CD4-positive, CD25-positive, alpha-beta regulatory T cell (primary cell): Measurements from ENCODE around the gene PPP2R5D. TPM values are rescaled to one million over a fixed set of nuclear protein-coding genes. Genes with fewer than 3 reads are reported as not detected.

Source experiments
- ATAC-seq, 2 donors: fragments of 150-1000 bp; cut with Tn5 transposase; one replicate each; pipeline ENCODE4 v1.10.0; 2021; ENCODE audit warnings: low read depth in 2 of 2, moderate number of reproducible peaks in 2 of 2, moderate library complexity in 1 of 2
- DNase-seq, 3 donors: peaks; one replicate each; pipeline versions ENCODE4 v3.0.0 to v3.0.0-alpha.2; 2012 to 2022; ENCODE audit warnings: mixed read lengths in 1 of 3
- H3K27ac ChIP-seq: one replicate; pipeline ENCODE4 v1.7.0; 2013; ENCODE audit warnings: mild to moderate bottlenecking, low read length; ENCODE audit not compliant: insufficient read depth, poor library complexity, severe bottlenecking
- H3K27me3 ChIP-seq: one replicate; pipeline ENCODE4 v1.7.0; 2013; ENCODE audit warnings: low read length; ENCODE audit not compliant: control insufficient read depth, insufficient read depth
- H3K36me3 ChIP-seq: one replicate; pipeline ENCODE4 v1.7.0; 2013; ENCODE audit warnings: mild to moderate bottlenecking, low read length, moderate library complexity; ENCODE audit not compliant: control insufficient read depth, insufficient read depth
- H3K4me1 ChIP-seq: 2 replicates; pipeline ENCODE4 v1.7.0; 2013; ENCODE audit warnings: mild to moderate bottlenecking, low read length; ENCODE audit not compliant: insufficient read depth, control insufficient read depth, poor library complexity, severe bottlenecking
- H3K4me3 ChIP-seq: one replicate; pipeline ENCODE4 v1.7.0; 2013; ENCODE audit warnings: low read depth, mild to moderate bottlenecking, low read length, moderate library complexity
- H3K9me3 ChIP-seq, 2 experiments: 1 replicate in 1 of 2; 2 replicates in 1 of 2; pipeline ENCODE4 v1.7.0; 2013; ENCODE audit warnings: low read length in 2 of 2, mild to moderate bottlenecking in 1 of 2, moderate library complexity in 1 of 2; ENCODE audit not compliant: control insufficient read depth in 2 of 2
- H3K27ac Mint-ChIP-seq, 3 donors: one replicate each; pipeline ENCODE4 v1.8.0; 2020 to 2022; ENCODE audit warnings: mild to moderate bottlenecking in 3 of 3, mixed read lengths in 3 of 3, moderate library complexity in 2 of 3
- H3K27me3 Mint-ChIP-seq: one replicate; pipeline ENCODE4 v1.8.0; 2022; ENCODE audit warnings: mild to moderate bottlenecking, mixed read lengths
- H3K36me3 Mint-ChIP-seq: one replicate; pipeline ENCODE4 v1.8.0; 2020; ENCODE audit warnings: mixed read lengths
- H3K4me1 Mint-ChIP-seq, 4 donors: one replicate each; pipeline ENCODE4 v1.8.0; 2020 to 2022; ENCODE audit warnings: mixed read lengths in 4 of 4, mild to moderate bottlenecking in 1 of 4
- H3K4me3 Mint-ChIP-seq, 4 donors: one replicate each; pipeline ENCODE4 v1.8.0; 2020 to 2022; ENCODE audit warnings: mild to moderate bottlenecking in 4 of 4, mixed read lengths in 4 of 4, moderate library complexity in 3 of 4
- H3K9me3 Mint-ChIP-seq, 7 donors: one replicate each; pipeline ENCODE4 v1.8.0; 2020 to 2022; ENCODE audit warnings: mixed read lengths in 7 of 7, mild to moderate bottlenecking in 3 of 7, moderate library complexity in 2 of 7
- polyA plus RNA-seq, 4 donors: library from polyadenylated mRNA; unstranded; fragments of 300-500 nt; fragmentation: Illumina TruSeq; gene quantifications; one replicate each; pipeline ENCODE4 v1.2.3, GENCODE V29; 2021
- total RNA-seq: library from RNA; stranded (reverse); gene quantifications from one replicate; pipeline ENCODE4 v1.2.3, GENCODE V29; 2022

PPP2R5D gene
- total and polyA plus RNA-seq, 5 donors from 2014 or later: 23.0 to 35.4 (median 26.3) TPM

DNA sequence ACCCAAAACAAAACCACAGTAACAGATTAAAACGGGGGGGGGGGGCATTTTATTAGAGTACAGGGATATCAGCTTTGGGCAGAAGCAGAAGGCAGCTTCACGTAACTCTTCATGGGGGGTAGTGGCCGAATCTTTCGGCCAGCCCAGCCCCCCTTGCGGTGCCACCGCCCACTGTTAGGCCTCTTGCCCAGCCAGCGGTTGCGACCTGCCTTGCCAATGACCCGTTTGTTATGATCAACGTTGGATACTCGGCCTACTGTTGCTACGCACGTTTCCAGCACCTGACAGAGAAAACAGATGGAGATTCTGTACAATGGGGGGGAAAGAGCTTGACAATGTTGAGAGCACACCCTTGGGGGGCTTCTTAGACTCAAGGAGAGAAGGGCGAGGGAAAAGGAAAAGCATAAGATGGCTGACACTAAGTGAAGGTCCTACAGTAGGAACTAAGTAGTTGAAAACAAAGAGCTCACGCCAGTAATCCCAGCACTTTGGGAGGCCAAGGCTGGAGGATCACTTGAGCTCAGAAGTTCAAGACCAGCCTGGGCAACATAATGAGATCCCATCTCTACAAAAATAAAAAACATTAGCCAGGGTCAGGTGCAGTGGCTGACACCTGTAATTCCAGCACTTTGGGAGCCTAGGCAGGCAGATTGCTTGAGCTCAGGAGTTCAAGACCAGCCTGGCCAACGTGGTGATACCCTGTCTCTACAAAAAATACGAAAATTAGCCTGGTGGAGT, 70.0 kb downstream of the PPP2R5D start:
- Histone ChIP-seq H3K27me3 (no peaks in the 10 kb centered on the region), H3K4me3 (peak overlapping the region; percentile 84), H3K4me1 (peaks cover 34% of the 10 kb centered on the region), H3K27ac (peak overlapping the region; percentile 86), H3K36me3 (peaks cover 13% of the 10 kb centered on the region), H3K9me3 (no peaks in the 10 kb centered on the region)
- Mint-ChIP-seq H3K9me3 (no peaks in the 10 kb centered on the region), H3K4me3 (peak overlapping the region; percentile 93 to 98 (median 96)), H3K27me3 (no peaks in the 10 kb centered on the region), H3K4me1 (peaks cover 0 to 64% (median 42%) of the 10 kb centered on the region in 4 donors), H3K36me3 (peaks cover 23% of the 10 kb centered on the region), H3K27ac (peak overlapping the region; percentile 96 to 100 (median 97))
- ATAC-seq (no peak), DNase-seq (no peak)

DNA sequence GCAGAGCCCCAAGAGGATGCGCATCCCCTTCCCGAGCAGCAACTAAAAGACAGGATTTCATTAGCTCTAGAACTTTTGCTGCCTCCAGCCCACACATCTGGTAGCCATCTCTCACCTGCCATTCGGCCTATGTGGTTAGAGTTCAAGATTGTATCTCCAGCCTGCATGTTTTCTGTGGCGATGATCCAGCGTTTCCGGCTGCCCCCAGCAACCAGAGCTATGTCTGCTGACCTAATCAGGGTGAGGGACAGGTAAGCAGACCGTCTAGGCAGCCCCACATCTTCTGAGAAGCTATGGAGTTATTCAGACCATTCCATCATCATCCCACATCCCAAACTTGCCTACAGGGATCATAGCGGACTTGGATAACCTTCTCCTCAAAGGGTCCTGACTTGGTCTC, 71.6 kb downstream of the PPP2R5D start:
- DNase-seq (no peak), ATAC-seq (no peak)
- H3K27ac ChIP-seq: no peak overlapping the region
- peaks cover 39% of the 10 kb centered on the region for H3K4me1 ChIP-seq
- H3K27me3 ChIP-seq: no peaks in the 10 kb centered on the region
- no peak overlapping the region for H3K4me3 ChIP-seq
- H3K4me1 Mint-ChIP-seq: peaks cover 4 to 74% (median 47%) of the 10 kb centered on the region in 4 donors
- no peaks in the 10 kb centered on the region for H3K9me3 ChIP-seq
- no peak overlapping the region for H3K27ac Mint-ChIP-seq
- no peaks in the 10 kb centered on the region for H3K27me3 Mint-ChIP-seq
- H3K9me3 Mint-ChIP-seq: no peaks in the 10 kb centered on the region
- H3K4me3 Mint-ChIP-seq: peak overlapping the region; percentile 19 to 98 (median 63)
- H3K36me3 Mint-ChIP-seq: peaks cover 14% of the 10 kb centered on the region
- peaks cover 5% of the 10 kb centered on the region for H3K36me3 ChIP-seq

DNA sequence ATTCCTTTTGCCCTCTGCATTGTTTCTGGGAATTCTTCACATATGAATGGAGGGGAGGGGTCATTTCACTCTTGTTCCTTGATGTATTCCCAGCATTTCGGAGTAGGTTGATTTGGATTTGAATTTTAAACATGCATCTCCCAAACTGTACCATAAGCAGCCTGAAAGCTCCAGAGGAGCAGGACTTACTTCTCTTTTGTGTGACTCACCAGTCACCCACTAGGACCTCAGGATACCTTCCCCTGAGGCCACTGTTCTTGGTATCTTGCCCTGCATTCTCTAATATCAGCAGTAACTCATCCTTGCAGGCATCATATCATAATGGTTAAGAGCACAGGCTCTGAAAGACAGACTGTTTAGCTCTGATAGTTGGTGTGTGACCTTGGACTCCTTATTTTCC, 74.2 kb downstream of the PPP2R5D start:
- peaks cover 5% of the 10 kb centered on the region for H3K36me3 ChIP-seq
- Mint-ChIP-seq H3K27ac (peak overlapping the region; percentile 96 to 99 (median 98)), H3K9me3 (no peaks in the 10 kb centered on the region), H3K4me3 (peak overlapping the region; percentile 95 to 99 (median 96)), H3K36me3 (peaks cover 19% of the 10 kb centered on the region), H3K4me1 (peaks cover 7 to 64% (median 32%) of the 10 kb centered on the region in 4 donors), H3K27me3 (peaks cover 4% of the 10 kb centered on the region)
- no peak for ATAC-seq
- DNase-seq: no peak
- H3K9me3 ChIP-seq: no peaks in the 10 kb centered on the region
- H3K4me1 ChIP-seq: peaks cover 29% of the 10 kb centered on the region
- peak overlapping the region; percentile 84 for H3K27ac ChIP-seq
- H3K27me3 ChIP-seq: no peaks in the 10 kb centered on the region
- peak overlapping the region; percentile 98 for H3K4me3 ChIP-seq

DNA sequence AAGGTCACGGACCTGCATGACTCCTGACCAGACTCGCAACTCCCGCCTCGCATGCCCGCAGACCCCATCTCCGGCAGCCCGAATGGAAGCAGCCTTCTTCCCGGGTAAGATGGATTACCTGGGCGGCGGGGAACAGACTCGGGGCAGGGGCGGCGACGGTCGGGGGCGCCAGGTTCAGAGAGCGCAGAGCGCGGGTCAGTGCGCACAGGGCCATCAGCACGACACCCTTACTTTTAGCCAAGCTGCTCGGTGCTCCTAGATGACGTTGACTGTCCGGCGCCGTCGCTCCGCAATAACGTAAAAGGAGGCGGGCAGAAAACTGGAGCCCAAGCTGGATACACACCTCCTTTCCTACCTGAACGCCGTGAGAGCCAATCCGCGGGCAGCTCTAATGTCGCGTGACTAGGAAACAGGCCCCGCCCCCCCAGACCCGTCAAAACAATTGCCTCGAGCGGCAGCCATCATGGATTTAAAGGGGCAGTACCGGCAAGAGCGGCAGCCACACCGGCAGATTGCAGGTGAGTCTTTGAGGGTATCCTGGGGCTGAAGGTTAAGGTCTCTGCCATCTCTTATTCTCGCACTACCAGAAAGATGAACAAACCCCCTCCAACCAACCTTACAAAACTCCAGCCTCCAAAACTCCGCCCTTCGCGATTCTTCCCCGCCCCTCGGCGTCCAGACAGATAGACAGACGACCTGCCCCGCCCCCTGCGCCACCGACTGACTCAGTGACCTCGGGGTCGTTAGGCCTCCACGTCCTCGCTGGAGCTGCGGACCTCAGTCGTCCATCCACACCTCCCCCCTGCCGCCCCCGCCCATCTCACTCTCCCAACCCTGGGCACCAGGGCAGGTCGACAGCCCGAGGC, 75.0 kb downstream of the PPP2R5D start, which contains the start of the genes KLC4 and MRPL2:
Gene KLC4, plus strand, starts transcription at position 464 of the 866 bp plus-strand sequence. CDS start 1,705 bp downstream, outside the sequence.
Gene MRPL2, minus strand, starts transcription at position 267 of the 866 bp plus-strand sequence. Its CDS starts 53 bp downstream, at position 214.
- Histone ChIP-seq H3K4me3 (peak within 1 kb of the TSS; percentile 98), H3K27me3 (no peaks in the 10 kb centered on the region), H3K9me3 (no peaks in the 10 kb centered on the region), H3K27ac (peak within 1 kb of the TSS; percentile 84), H3K36me3 (peaks cover 8% of the 10 kb centered on the region), H3K4me1 (peaks cover 22% of the 10 kb centered on the region)
- Mint-ChIP-seq H3K27ac (peak within 1 kb of the TSS; percentile 96 to 99 (median 98)), H3K4me3 (peak within 1 kb of the TSS; percentile 95 to 99 (median 96)), H3K9me3 (no peaks in the 10 kb centered on the region), H3K36me3 (peaks cover 25% of the 10 kb centered on the region), H3K27me3 (peaks cover 4% of the 10 kb centered on the region), H3K4me1 (peaks cover 7 to 57% (median 28%) of the 10 kb centered on the region in 4 donors)
- DNase-seq (peak; percentile 97 to 99 (median 97)), ATAC-seq (peak; percentile 96 to 97)

DNA sequence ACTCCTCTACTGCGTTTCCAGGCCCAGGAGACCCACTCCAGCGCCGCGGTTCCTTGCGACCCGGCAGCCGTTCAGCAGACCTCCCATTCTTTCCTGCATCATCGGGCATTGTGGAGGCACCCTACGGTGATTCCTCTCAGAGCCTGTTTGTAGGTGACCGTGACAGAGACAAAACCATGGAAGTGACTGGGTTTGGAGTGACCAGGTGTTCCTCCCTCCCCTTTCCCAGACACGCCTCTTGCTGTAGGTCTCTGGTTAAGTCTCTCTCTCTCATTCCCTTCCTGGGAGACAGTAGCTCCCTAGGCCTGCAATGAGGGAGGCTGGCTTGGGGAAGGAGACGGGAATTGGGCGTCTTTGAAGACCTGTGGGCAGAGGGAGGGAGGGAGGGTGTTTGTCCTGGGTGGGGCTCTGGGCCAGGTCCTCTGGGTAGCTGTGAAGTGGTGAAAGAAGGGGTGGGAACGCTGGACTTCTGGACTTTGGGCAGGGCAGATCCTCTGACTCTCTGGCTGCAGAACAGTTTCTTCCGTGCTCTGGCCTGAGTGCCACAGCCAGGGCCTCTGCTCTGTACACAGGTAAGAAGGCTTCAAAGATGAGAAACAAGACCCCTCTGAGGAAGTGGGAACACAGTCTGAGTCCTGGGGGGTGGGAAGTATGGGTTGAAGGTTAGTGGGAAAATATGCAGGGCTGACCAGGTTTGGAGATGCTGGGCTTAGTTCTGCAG, 75.8 kb downstream of the PPP2R5D start:
- Mint-ChIP-seq H3K4me1 (peaks cover 7 to 56% (median 27%) of the 10 kb centered on the region in 4 donors), H3K9me3 (no peaks in the 10 kb centered on the region)
- H3K27ac ChIP-seq: peak overlapping the region; percentile 84

DNA sequence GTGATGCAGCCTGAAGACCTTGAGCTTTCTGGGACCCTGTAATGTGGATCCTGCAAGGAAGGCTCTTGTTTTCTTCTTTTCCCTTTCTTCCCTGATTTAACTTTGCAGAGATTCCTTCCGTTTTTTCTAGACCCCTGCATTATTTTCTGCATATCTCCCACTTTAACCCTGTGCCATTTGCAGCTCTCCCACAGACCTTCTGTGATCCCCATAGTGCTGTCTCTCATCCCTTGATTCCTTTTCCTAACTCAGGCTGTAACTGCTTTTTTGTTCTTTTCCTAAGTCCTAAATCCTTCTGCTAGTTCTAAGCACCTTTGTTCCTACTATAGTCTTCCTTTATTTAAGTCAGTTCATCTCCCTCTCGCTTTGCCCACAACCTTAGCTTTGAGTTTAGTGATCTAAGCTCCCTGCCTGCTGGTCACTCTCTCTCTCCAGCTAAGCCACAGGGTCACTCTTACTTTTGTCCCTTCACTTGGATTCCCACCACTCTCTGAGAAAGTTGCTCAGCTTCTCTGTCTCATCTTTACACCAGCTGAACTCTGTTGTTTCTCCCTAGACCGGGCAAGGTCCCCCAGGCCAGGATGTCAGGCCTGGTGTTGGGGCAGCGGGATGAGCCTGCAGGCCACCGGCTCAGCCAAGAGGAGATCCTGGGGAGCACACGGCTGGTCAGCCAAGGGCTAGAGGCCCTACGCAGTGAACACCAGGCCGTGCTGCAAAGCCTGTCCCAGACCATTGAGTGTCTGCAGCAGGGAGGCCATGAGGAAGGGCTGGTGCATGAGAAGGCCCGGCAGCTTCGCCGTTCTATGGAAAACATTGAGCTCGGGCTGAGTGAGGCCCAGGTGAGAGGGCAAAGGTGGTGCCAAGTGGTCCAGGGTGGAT, 76.6 kb downstream of the PPP2R5D start:
- Histone ChIP-seq H3K27me3 (no peaks in the 10 kb centered on the region), H3K27ac (no peak overlapping the region), H3K4me1 (peaks cover 22% of the 10 kb centered on the region), H3K9me3 (no peaks in the 10 kb centered on the region), H3K36me3 (peaks cover 9% of the 10 kb centered on the region), H3K4me3 (peak overlapping the region; percentile 6)
- H3K27me3 Mint-ChIP-seq: peaks cover 4% of the 10 kb centered on the region
- H3K4me3 Mint-ChIP-seq: peak overlapping the region; percentile 95 to 99 (median 96)
- ATAC-seq: no peak
- peaks cover 7 to 49% (median 26%) of the 10 kb centered on the region in 4 donors for H3K4me1 Mint-ChIP-seq
- no peaks in the 10 kb centered on the region for H3K9me3 Mint-ChIP-seq
- H3K36me3 Mint-ChIP-seq: peaks cover 29% of the 10 kb centered on the region
- H3K27ac Mint-ChIP-seq: peak overlapping the region in 2 of 3 donors; percentile 90 to 98
- no peak for DNase-seq

More for the DNA sequence above, 75.8 kb downstream of the PPP2R5D start:
- Histone ChIP-seq H3K9me3 (no peaks in the 10 kb centered on the region), H3K4me3 (peak overlapping the region; percentile 98), H3K27me3 (no peaks in the 10 kb centered on the region), H3K4me1 (peaks cover 22% of the 10 kb centered on the region), H3K36me3 (peaks cover 8% of the 10 kb centered on the region)
- DNase-seq (no peak), ATAC-seq (no peak)
- Mint-ChIP-seq H3K36me3 (peaks cover 31% of the 10 kb centered on the region), H3K4me3 (peak overlapping the region; percentile 95 to 99 (median 96)), H3K27me3 (peaks cover 4% of the 10 kb centered on the region), H3K27ac (peak overlapping the region; percentile 96 to 99 (median 98))
